Measurements from ENCODE around the gene CCDC181.
"Not testable (repeated sequence)": the region's sequence is repeated elsewhere in the genome, so short reads cannot be mapped to it uniquely, and the experiment has no call there.

CCDC181 gene

GRCh38 chr1:169427081-169427641, at the start of gene CCDC181:
Gene CCDC181 (minus strand): TSS chr1:169427474. CDS start chr1:169424927, 2,547 bp downstream.
- DNase-seq (ENCODE audit: low spot score): peak; percentile 30

GRCh38 chr1:169475806-169476387, 48.6 kb upstream of the CCDC181 start:
- DNase-seq (ENCODE audit: low spot score): no peak

GRCh38 chr1:169474302-169474995, 47.2 kb upstream of the CCDC181 start:
- DNase-seq (ENCODE audit: low spot score): no peak

GRCh38 chr1:169473347-169473746, 46.1 kb upstream of the CCDC181 start:
- DNase-seq (ENCODE audit: low spot score): no peak

- no peak for DNase-seq (ENCODE audit: low spot score)
Measured at GRCh38 chr1:169472738-169473137, 45.5 kb upstream of the CCDC181 start.

- no peak for DNase-seq (ENCODE audit: low spot score)
Measured at GRCh38 chr1:169468982-169469381, 41.7 kb upstream of the CCDC181 start.

GRCh38 chr1:169466259-169467230, 39.3 kb upstream of the CCDC181 start:
- no peak for DNase-seq (ENCODE audit: low spot score)

GRCh38 chr1:169465281-169465680, 38.0 kb upstream of the CCDC181 start:
- DNase-seq (ENCODE audit: low spot score): no peak

- no peak for DNase-seq (ENCODE audit: low spot score)
Measured at GRCh38 chr1:169462385-169462784, 35.1 kb upstream of the CCDC181 start.

- DNase-seq (ENCODE audit: low spot score): no peak
Measured at GRCh38 chr1:169461390-169462000, 34.2 kb upstream of the CCDC181 start.

- no peak for DNase-seq (ENCODE audit: low spot score)
Measured at GRCh38 chr1:169460191-169460833, 33.0 kb upstream of the CCDC181 start.

- no peak for DNase-seq (ENCODE audit: low spot score)
Measured at GRCh38 chr1:169457443-169457842, 30.2 kb upstream of the CCDC181 start.

GRCh38 chr1:169456029-169456428, 28.8 kb upstream of the CCDC181 start:
- DNase-seq (ENCODE audit: low spot score): no peak

GRCh38 chr1:169452921-169453320, 25.6 kb upstream of the CCDC181 start:
- no peak for DNase-seq (ENCODE audit: low spot score)

- DNase-seq (ENCODE audit: low spot score): no peak
Measured at GRCh38 chr1:169451218-169451824, 24.0 kb upstream of the CCDC181 start.

GRCh38 chr1:169443923-169444322, 16.6 kb upstream of the CCDC181 start:
- DNase-seq (ENCODE audit: low spot score): no peak

- DNase-seq (ENCODE audit: low spot score): no peak
Measured at GRCh38 chr1:169426174-169426705, 1.0 kb downstream of the CCDC181 start.

GRCh38 chr1:169421309-169421708, 6.0 kb downstream of the CCDC181 start:
- DNase-seq (ENCODE audit: low spot score): no peak

- DNase-seq (ENCODE audit: low spot score): no peak
Measured at GRCh38 chr1:169414952-169415351, 12.3 kb downstream of the CCDC181 start.

GRCh38 chr1:169408340-169408739, 18.9 kb downstream of the CCDC181 start:
- DNase-seq (ENCODE audit: low spot score): not testable (repeated sequence)

GRCh38 chr1:169402578-169402977, 24.7 kb downstream of the CCDC181 start:
- not testable (repeated sequence) for DNase-seq (ENCODE audit: low spot score)

Measured in germinal center (tissue), 1 donor.